GM21381 (cell line): ENCODE data around the gene MYO19.
"Not testable (repeated sequence)": the region's sequence is repeated elsewhere in the genome, so short reads cannot be mapped to it uniquely, and the experiment has no call there.

Source experiments
- ATAC-seq: cut with Tn5 transposase; IDR thresholded peaks from one replicate; pipeline ENCODE4 v1.9.1; 2021; ENCODE audit warnings: mild to moderate bottlenecking, moderate library complexity; ENCODE audit not compliant: unreplicated experiment

MYO19 gene

DNA sequence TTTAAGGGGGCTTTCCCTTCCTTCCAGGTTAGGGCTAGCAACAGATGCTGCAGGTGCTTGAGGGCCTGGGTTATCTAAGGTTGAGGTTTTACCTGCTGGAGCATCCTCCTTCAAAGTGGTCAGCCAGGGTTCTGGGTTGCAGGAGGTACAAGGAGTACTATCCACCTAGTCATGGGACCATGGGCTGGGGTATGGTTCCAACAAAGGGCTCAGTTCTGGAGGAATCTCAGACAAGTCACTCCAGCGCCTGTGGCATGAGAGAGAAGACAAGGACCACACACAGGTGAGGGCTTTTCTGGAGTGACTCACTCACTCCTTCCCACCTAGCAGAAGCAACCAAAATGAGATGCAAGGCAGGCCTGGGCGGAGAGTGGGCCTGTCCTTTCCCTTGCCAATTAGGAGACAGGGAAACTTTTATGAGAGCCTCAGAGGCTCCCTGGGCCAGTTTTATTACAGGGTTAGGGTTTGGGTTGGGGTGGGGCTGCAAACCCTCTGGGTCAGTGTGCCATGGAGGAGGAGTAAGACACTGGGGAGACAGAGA is 2.2 kb downstream of the MYO19 start:
- no peak for ATAC-seq

DNA sequence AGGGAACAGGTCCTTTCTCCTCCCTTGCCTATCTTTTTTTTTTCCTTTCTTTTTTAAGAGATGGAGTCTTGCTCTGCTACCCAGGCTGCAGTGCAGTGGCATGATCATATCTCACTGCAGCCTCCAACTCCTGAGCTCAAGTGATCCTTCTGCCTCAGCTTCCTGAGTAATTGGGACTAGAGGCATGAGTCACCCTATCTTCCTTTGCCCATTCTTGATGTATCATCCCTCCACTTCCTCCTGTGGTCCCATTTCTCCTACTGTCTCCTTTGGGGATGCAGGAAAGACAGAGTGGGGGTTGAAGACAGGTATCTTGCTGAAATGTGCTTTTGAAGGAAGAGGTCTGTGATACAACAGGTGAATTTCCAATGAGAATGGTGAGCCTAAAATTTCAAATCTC is 5.5 kb downstream of the MYO19 start:
- ATAC-seq, result no peak

DNA sequence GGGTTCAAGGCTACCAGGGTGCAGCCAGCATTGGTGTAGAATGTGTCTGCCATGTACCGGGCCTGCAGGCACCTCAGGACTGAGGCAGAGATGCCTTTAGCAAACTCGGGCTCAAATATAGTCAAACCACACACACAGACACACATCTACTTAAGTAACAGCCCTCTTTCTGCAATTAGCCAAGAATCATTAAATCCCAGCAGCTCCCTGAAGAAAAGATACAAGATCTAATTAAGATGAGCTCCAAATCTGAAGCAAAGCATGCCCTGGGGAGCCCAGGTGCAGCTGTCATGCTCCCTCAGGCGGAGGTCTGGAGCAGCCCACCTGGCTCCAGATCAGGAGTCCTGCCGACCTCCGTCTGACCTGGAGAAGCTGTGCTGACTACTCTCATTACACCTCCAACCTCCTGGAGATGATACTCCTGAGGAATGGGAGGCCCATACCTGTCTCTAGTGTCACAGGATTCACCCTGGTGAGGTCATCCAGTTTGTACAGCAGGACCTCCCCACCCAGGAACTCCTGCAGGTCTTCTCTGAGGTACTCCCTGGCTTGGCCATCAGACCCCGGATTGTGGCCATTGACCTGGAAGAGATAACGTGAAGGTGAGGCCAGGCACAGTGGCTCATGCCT is 6.9 kb downstream of the MYO19 start:
- no peak for ATAC-seq

DNA sequence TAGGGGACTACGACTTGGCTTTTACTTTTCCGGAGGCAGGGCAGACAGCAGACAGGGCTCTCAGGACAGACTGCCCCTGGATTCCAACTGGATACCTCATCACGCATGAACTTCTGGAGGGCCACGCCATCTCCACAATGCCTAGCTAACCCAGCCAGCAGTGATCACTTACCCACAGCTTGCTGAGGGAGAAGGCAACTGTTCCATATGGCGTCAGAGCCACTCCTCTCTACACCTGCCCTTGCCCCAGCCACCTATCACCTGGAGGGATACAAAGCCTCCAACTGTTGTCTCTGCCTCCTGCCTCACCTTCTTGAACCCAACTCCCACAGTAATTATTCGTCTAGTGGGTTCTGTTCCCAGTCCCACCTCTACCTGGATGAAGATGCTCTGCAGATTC is 8.8 kb downstream of the MYO19 start:
- ATAC-seq, result no peak

DNA sequence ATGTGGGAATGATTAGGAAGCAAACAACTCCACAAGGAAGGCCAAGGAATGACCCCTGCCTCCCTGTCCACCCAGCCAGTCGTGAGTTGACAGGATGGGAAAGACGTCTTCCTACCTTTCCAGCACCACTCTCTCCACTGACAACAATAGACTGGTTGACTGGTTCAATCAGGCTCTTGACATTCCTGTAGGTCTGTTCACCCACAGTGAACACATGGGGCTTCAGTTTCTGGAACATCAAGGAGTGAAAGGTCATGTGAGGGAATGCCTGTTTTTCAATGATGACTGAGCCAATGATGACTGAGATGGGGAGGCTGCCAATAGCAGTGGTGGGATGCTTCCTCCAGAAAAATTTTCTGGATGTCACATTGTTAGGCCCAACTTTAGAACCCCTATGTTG is 9.6 kb downstream of the MYO19 start:
- ATAC-seq, result no peak

DNA sequence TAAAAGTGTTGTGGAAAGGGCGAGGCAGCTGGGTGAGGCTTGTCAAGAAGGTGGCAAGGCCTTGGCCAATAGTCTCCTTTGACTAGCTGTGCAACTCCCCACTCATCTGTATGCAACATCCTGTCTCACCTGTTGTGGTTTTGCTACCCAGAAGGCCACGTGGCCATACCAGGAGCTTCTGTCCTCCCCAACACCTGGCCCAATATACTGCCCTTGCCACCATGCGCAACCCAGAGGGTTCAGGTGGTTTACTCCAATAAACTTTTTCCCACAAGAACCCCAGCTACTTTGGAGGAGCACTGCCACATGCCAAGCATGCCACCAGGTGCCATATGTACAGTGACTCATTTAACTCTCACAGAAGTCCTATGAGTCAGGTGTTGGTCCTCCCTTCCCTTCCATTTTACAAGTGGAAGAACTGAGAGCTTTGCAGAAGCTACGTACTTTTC is 10.2 kb downstream of the MYO19 start:
- ATAC-seq, result no peak

DNA sequence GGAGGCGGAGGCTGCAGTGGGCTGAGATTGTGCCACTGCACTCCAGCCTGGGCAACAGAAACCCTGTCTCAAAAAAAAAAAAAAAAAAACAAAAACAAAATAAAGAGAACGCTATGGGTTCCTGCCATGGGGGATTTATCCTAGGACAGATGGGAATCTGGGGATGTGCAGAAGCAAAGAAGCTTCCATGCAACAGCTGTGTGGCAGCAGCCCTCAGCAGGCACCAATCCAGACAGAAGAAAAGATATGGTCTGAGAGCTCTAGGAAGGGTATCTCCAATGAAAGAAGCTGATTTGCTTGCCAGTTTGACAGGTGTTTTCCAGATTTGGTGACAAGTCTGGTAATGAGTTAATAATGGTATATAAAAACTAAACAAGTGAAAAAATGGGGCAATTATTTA is 11.6 kb downstream of the MYO19 start:
- ATAC-seq, result no peak

DNA sequence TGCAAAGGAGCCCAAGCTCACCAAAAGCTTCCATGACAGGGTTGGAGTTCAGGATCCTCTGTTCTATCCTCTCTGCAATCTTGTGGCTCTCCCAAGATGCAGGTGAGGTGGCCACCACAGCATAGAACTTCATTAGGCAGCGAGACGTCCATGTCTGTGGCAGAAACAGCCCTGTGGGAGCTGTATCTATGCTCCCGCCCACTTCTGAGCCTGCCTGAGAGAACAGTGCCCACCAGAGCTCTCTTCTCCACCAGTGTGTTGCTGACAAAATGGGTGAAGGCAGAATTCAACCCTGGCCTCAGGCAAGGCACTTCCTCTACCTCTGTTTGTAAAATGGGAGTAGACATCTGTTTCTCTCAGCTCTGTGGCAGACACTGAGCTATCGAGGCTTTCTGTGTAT is 18.8 kb downstream of the MYO19 start:
- ATAC-seq, result no peak

DNA sequence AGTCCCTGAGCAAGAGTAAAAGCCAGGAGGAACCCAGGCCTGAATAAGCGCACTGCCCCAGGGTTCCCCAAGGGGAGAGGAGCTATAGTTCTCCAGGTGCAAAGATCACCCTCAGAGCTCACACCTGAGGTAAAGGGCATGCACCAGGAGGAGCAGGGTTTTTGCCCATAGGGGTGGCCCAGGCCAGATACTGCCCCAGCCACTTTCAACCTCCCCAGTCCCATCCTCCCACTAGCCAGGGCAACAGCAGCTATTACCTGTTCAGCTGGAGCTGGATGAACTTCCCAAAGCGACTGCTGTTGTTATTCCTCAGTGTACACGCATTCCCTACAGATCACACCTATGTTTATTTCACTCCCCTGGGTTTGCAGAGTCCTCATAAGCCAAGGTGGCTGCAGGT is 19.8 kb downstream of the MYO19 start:
- no peak for ATAC-seq

DNA sequence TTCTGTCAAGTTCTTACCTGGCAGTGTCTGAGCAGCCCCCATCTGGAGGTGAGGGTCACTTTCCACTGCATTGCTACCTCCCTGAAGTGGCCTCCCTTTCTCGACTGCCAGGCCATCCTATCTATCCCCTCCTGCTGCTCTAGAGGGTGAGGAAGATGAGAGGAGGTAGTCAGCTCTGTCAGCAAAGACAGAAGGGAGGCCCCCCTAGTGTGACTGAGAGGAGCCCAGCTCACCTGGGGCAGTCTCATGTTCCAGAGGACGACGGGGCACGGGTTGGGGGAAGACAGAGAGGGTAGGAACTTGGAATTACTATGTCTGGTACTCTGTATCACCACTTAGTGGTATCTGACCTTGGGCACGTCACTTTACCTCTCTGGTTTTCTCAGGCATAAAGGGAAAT is 22.0 kb downstream of the MYO19 start:
- ATAC-seq, result no peak

DNA sequence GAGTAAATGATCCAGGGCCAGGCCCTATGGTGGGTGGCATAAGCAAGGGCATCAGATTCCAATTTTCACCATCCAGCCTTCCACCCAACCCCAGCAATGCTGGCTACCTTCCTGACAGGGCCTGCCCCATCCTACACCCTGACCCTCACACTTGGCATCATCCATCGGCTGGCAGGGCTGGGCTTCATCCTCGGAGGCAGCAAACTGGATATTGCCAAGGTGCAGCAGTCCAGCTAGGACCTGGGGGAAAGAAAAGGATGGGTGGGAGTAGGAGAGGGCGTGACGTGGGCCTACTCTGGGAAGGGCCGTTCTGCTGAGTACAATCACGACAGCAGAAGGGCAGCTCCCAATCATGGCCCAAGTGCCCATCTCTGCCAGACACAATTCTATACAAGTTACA is 23.5 kb downstream of the MYO19 start:
- ATAC-seq, result no peak

DNA sequence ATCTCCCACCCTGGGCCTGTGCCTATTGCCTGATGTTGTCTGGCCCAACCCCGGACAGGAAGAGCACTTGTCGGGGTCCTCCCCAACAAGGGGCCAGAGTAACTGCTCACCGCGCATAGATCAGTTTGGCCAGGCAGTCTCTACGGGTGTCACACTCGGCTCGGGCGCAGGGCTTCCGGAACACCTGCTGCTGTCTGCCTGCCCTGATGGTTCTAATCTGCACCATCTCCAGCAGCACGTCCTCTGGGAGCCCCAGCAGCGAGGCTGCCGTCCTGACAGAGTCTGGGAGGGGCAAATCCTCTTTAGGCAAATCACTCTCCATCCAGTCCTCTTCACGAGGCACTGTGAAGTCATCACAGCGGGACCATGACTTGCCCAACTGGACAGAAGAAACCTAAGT is 24.0 kb downstream of the MYO19 start:
- ATAC-seq, result no peak

DNA sequence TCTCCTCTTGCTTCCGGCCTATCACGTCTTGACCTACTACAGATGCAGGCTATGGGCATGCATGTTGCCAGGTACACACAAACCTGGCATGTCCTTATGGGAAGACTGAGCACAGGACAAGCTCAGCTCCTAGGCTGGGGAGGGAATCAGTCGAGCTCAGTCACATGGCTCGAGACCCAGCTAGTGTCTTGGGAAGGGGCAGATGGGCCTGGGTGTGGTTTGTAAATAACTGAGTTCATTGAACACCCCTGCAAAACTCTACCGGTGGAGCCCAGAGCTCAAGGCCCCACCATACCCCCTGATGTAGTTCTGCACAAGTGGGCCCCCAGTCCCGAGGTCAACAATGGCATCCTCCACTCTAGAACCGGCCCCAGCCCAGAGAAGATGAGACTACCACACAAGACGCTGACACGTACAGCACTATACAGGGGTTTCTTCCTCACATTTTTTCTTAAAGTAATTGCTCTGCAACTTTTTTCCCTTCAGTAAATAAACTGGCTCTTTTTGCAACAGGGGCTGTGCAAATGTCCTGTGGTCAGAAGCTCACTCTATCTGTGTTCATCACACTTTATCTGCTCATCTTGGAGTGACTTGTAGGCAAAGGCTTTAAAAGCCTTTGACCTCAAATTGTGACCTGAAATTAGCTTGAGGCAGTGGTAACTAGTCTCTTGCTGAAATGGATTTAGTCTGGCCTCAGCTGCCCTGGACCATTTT is 25.2 kb downstream of the MYO19 start:
- ATAC-seq, result no peak

DNA sequence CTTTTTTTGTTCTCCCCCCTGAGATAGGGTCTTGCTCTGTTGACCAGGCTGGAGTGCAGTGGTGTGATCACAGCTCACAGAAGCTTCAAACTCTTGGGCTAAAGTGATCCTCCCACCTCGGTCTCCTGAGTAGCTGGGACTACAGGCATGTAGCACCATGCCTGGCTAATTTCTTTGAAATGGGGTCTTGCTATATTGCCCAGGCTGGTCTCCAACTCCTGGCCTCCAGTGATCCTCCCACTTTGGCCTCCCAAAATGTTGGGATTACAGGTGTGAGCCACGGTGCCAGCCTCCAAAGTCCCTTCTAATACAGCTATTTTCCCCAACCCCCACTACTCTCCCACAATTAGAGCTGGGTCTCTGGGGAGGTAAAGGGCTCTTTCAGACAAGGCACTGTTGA is 26.2 kb downstream of the MYO19 start:
- ATAC-seq, result not testable (repeated sequence)

DNA sequence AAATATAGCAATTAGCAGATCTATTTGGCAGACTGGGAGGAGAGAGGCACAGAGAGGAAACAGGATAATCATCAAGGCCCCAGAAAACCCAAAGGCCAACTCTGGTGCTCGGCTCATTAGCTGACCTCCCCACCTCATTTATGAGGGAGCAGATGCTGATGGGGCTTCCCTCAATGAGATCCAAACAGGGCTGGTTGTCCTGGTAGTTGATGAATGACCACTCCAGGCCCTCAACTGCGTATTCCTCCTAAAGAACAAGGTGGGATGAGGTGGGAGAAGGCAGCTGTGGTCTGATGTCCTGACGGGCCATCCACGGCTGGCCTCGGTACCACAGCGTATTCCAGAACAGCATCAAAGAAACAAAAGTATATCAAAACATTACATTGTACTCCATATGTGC is 27.4 kb downstream of the MYO19 start:
- ATAC-seq, result no peak

DNA sequence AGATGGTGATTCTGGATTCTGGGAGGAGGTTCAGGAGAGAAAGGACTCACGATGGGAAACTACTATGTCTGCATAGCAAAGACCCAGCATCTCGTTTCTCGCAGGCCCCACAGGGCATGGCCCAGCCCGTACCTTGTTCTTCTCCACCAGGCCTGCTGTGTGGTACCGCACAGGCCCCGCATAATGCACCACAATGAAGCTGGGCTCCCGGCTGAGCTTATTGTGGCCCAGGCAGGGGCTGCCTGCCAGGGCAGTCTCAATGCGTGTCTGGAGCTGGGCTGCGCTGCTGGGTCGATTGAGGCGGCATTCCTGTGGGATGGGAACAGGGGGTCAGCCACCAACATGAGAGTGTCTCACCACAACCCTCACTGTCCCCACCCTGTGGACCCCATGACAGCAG is 27.8 kb downstream of the MYO19 start:
- no peak for ATAC-seq

DNA sequence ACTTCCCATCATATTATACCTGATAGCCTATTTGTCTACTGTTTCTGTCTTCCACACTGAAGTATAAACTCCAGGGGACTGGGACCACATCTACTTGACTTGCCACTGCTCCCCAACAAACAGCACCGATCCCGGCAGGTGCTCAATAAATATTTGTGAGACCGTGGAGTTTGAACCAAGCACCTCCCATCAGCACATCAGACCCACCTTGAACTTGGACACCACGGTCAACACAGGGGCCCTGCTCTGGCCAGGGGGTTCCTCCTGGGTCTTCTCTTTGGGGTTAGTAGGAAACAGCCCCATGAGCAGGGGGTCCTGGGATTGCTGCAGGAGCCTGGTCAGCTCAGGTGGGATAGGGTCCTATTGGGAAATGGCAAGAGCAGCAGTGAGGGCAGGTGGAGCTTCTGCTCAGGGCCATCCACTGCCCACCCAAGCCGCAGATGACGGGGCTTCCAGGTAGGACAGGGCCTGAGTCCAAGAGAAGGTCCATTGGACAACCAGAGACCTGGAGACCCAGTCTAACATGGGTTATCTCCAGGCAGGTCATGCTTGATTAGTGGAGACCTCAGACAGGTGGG is 28.3 kb downstream of the MYO19 start:
- no peak for ATAC-seq

DNA sequence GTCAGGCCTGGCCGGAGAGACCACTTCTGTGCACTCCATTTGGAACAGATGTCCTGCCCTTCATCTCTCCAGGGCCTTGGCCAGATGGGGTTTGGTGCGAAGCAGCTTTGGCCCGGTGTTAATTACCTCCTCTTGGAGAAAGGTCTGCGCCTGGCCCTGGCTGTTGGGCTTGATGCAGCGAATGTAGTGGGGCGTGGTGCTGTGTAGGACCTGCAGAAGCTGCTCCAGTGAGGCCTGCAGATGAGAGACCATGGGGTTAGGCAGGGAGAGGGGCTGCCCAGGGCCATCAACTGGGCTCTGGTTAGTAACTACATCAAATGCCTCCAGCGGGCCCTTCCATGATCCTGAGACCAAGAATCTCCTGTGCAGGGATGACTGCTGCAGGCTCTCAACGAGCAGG is 29.5 kb downstream of the MYO19 start:
- ATAC-seq, result no peak

DNA sequence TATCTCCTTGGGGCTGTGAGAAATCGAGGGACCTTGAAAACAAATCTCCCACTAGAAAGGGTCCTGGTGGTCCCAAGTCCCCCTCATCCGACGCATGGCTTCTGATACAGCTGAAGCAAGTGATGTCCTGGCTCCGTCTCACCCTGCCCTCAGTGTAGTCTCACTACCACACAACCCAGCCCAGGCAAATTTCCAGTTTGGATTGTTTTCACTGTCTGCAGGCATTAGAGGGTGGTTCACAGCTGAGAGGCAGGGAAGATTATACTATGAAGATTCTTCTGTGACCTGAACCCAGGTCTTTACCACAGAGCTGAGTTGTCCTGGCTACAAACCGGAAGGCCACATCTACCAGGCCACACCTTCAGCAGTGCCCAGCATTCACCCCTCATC is 30.5 kb downstream of the MYO19 start:
- ATAC-seq, result no peak

DNA sequence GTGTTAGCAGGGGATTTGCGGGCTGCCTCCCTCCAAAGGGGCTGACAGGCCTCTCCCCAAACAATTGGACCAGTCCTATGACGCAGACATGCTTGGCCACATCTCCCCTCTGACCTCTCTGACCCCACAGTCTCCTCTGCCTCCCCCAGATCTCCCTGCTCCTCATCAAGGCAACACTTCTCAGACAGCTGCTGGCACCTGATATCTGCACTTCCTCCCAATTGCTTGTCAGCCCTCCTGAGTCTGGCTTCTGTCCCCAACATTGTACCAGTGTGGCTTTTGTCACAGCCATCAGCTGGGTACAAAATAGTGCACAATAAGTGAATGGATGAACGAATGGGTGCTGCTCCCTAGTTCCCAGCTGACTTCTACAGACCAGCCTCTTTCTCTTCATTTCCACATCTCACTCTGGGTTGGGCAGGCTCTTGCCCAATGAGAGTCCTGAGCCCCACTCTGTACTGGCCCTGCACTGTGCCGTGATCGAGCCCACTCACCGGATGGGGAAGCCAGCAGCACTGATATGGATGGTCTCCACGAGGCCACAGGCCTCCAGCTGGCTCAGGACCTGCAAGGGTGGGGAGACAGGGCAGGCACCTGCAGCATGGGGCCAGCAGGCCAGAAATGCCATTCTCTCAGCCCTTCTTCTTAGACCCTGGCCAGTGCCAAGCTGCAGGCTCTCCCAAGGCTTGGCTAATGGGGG is 31.1 kb downstream of the MYO19 start:
- no peak for ATAC-seq

DNA sequence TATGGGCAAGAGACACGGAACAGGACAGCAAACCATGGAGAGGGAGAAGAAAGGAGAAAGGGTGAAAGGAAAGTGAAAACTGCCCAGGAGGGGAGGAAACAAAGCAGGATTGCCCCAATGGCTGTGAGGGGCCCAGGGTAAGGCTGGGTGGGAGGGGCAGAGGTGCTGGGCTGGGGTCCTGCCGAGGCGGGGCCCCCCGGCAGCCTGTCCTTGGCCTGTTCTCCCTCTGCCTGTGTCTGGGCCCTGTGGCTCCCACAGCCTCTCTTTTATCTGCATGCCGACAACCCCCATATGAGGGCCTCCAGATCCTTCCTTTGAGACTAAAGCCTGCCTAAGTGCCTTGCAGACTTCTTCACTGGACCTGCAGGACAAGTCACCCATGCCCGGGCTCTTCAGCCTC is 32.7 kb downstream of the MYO19 start:
- no peak for ATAC-seq

DNA sequence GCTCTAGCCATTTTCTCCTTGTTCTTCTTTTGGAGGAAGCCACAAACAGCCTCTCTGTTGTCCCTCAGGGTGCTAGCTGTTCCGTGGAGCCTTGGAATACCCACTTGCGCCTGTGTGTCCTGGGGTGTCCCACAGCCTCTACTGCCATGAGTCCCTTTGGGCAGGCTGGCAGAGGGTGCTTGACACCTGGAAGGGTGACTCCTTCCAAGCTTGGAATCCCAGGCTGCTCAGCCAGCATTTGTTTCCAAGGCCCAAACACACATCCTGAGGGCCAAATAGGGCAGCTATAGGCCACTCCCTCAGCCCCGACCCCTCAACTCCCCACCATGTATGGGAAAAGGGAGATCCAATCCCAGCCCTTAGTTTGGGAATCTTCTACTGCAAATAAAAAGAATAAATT is 33.3 kb downstream of the MYO19 start:
- no peak for ATAC-seq
